Measurements from ENCODE around the gene C1QTNF2. TPM values are rescaled to one million over a fixed set of nuclear protein-coding genes. Genes with fewer than 3 reads are reported as not detected.

Gene C1QTNF2
- total RNA-seq, 4 donors from 2014 or later = 1.5 to 5.7 (median 3.3) TPM

- H3K4me3 ChIP-seq = no peak overlapping the region
- H3K36me3 ChIP-seq = no peaks in the 10 kb centered on the region
- TF ChIP-seq POLR2A (IDR thresholded peaks at IDR 0.05) (no peak), EP300 (IDR thresholded peaks at IDR 0.05) (no peak), CTCF (IDR thresholded peaks at IDR 0.05) (no peak)
- no peak for DNase-seq (ENCODE audit: low spot score in 2 of 2)
- 35 to 77% methylated on average over 2 of the region's 2 CpGs for WGBS, 2 donors
- no peak overlapping the region for H3K27ac ChIP-seq
- no peaks in the 10 kb centered on the region for H3K9me3 ChIP-seq
- peaks cover 0 to 17% of the 10 kb centered on the region in 2 donors for H3K27me3 ChIP-seq
- peaks cover 0 to 41% (median 7%) of the 10 kb centered on the region in 4 donors for H3K4me1 ChIP-seq
Measured at GRCh38 chr5:160367261-160367660, 3.2 kb downstream of the C1QTNF2 start.

- WGBS, 2 donors = 92% methylated on average over 2 of the region's 2 CpGs
- TF ChIP-seq CTCF (IDR thresholded peaks at IDR 0.05) = no peak
- TF ChIP-seq EP300 (IDR thresholded peaks at IDR 0.05) = no peak
- TF ChIP-seq POLR2A (IDR thresholded peaks at IDR 0.05) = no peak
- H3K4me1 ChIP-seq = peaks cover 0 to 41% (median 7%) of the 10 kb centered on the region in 4 donors
- H3K36me3 ChIP-seq = no peaks in the 10 kb centered on the region
- no peak overlapping the region for H3K27ac ChIP-seq
- no peak overlapping the region for H3K4me3 ChIP-seq
- DNase-seq (ENCODE audit: low spot score in 2 of 2) = no peak
- peaks cover 0 to 15% of the 10 kb centered on the region in 2 donors for H3K27me3 ChIP-seq
- no peaks in the 10 kb centered on the region for H3K9me3 ChIP-seq
Measured at GRCh38 chr5:160366230-160366629, 4.2 kb downstream of the C1QTNF2 start.

GRCh38 chr5:160363660-160364395 lies 6.6 kb downstream of the C1QTNF2 start:
- Histone ChIP-seq H3K9me3 (no peaks in the 10 kb centered on the region), H3K4me1 (peaks cover 0 to 40% (median 9%) of the 10 kb centered on the region in 4 donors), H3K36me3 (no peaks in the 10 kb centered on the region), H3K27ac (peak overlapping the region; percentile 2 to 77 (median 70)), H3K27me3 (peaks cover 0 to 5% of the 10 kb centered on the region in 2 donors), H3K4me3 (no peak overlapping the region)
- TF ChIP-seq CTCF (IDR thresholded peaks at IDR 0.05) (no peak), POLR2A (IDR thresholded peaks at IDR 0.05) (no peak), EP300 (IDR thresholded peaks at IDR 0.05) (no peak)
- no peak for DNase-seq (ENCODE audit: low spot score in 2 of 2)
- 47 to 61% methylated on average over 13 of the region's 13 CpGs for WGBS, 2 donors

GRCh38 chr5:160363211-160363610 lies 7.2 kb downstream of the C1QTNF2 start:
- TF ChIP-seq CTCF (IDR thresholded peaks at IDR 0.05) (no peak), POLR2A (IDR thresholded peaks at IDR 0.05) (no peak), EP300 (IDR thresholded peaks at IDR 0.05) (no peak)
- WGBS, 2 donors = 24 to 43% methylated on average over 3 of the region's 3 CpGs
- Histone ChIP-seq H3K36me3 (no peaks in the 10 kb centered on the region), H3K9me3 (no peaks in the 10 kb centered on the region), H3K27me3 (no peaks in the 10 kb centered on the region), H3K4me1 (peaks cover 0 to 46% (median 13%) of the 10 kb centered on the region in 4 donors), H3K4me3 (no peak overlapping the region), H3K27ac (peak overlapping the region; percentile 2 to 77 (median 70))
- DNase-seq (ENCODE audit: low spot score in 2 of 2) = no peak

GRCh38 chr5:160361624-160362228 lies 8.7 kb downstream of the C1QTNF2 start:
- no peak for DNase-seq (ENCODE audit: low spot score in 2 of 2)
- no peaks in the 10 kb centered on the region for H3K9me3 ChIP-seq
- peaks cover 0 to 52% (median 13%) of the 10 kb centered on the region in 4 donors for H3K4me1 ChIP-seq
- H3K36me3 ChIP-seq = no peaks in the 10 kb centered on the region
- 79 to 82% methylated on average over 9 of the region's 9 CpGs for WGBS, 2 donors
- H3K27ac ChIP-seq = peak overlapping the region in 1 of 4 donors; percentile 55
- no peak for TF ChIP-seq EP300 (IDR thresholded peaks at IDR 0.05)
- TF ChIP-seq POLR2A (IDR thresholded peaks at IDR 0.05) = no peak
- no peak for TF ChIP-seq CTCF (IDR thresholded peaks at IDR 0.05)
- no peaks in the 10 kb centered on the region for H3K27me3 ChIP-seq
- H3K4me3 ChIP-seq = no peak overlapping the region
